Pancreas (tissue), 10 donors: ENCODE results near the gene S1PR5. TPM values are rescaled to one million over a fixed set of nuclear protein-coding genes. Genes with fewer than 3 reads are reported as not detected.

Experiments used
- ATAC-seq, 4 donors: fragments of 200-7000 bp; cut with Tn5 transposase; one replicate each; pipeline versions ENCODE4 v1.8.0 to v1.9.1; 2020; ENCODE audit warnings: mild to moderate bottlenecking in 4 of 4, moderate library complexity in 4 of 4
- DNase-seq, 6 donors: peaks; one replicate each; pipeline ENCODE4 v3.0.0-alpha.2; 2020
- FAIRE-seq: peaks from 2 replicates; lab custom pipeline; 2012; peaks lifted over from hg19 to GRCh38; lab: Jason Lieb, UNC
- H3K27ac ChIP-seq, 4 donors: fragments of 200-600 bp; sonication (generic); 1 replicate in 3 of 4; 2 replicates in 1 of 4; pipeline versions ENCODE4 v1.5.0 to v1.8.0; 2020
- H3K27me3 ChIP-seq, 4 donors: fragments of 200-600 bp; one replicate each; pipeline ENCODE4 v1.8.0; 2021
- H3K36me3 ChIP-seq, 3 donors: fragments of 200-600 bp; sonication (generic) in 1 of 3; one replicate each; pipeline versions ENCODE4 v1.5.0 to v1.8.0; 2020 to 2021
- H3K4me1 ChIP-seq, 3 donors: fragments of 200-600 bp; one replicate each; pipeline ENCODE4 v1.8.0; 2021
- H3K4me3 ChIP-seq, 4 donors: fragments of 200-600 bp; sonication (generic) in 2 of 4; one replicate each; pipeline versions ENCODE4 v1.5.0 to v1.8.0; 2020 to 2021
- H3K9me3 ChIP-seq, 4 donors: fragments of 200-600 bp; one replicate each; pipeline ENCODE4 v1.8.0; 2021
- CTCF ChIP-seq, 4 donors: fragments of 200-600 bp; sonication (generic) in 3 of 4; IDR thresholded peaks; one replicate each; pipeline versions ENCODE4 v1.5.0 to v1.8.0; 2021; ENCODE audit warnings: antibody characterized with exemption in 4 of 4
- WGBS, 2 donors: extraction: QIAGEN DNeasy Blood & Tissue Kit; methylation state at CpG; one replicate each; pipeline ENCODE4 v1.1.7; 2013; 5-methylcytosine and 5-hydroxymethylcytosine counted together
- intact Hi-C, 3 donors: fragments of 100-400 bp; cut with DNase I; formaldehyde crosslinking; loops; one replicate each; pipeline versions ENCODE4 v1.11.1 to v1.14.2; 2022
- polyA plus RNA-seq, 2 donors: library from polyadenylated mRNA; stranded (reverse); fragments of 200-250 nt; gene quantifications; one replicate each; pipeline ENCODE4 v1.2.3, GENCODE V29; 2013
- total RNA-seq, 6 donors: library from RNA; stranded (reverse); fragmentation: NEBNext Ultra II Directional in 4 of 6; extraction: Animal tissue kit (Norgen Biotek cat#: 25700) in 4 of 6; gene quantifications; one replicate each; pipeline versions ENCODE4 v1.2.1 to v1.2.4, GENCODE V29; 2021 to 2023
- donor health status: healthy with polysubstance abuse.
- donor health status: DM: no; HTN: no; CAD: no; lungs with moderate emphysema.
- donor health status: DM: no; HTN: no; CAD: no.
- donor health status: control.
- donor health status: control.
- donor health status: Bipolar disorder and iron deficiency.
- donor health status: DM: yes; HTN: yes; CAD: no.
- donor health status: DM: no; HTN: no; CAD: no.
- donor health status: DM: no; HTN: no; CAD: no.
- donor health status: DM: yes; HTN: yes; CAD: no.

Gene S1PR5
- total and polyA plus RNA-seq, 8 donors: 0.21 to 1.3 (median 0.53) TPM

GRCh38 chr19:10546817-10547216 lies 29.6 kb upstream of the S1PR5 start:
- no peak for TF ChIP-seq CTCF (IDR thresholded peaks at IDR 0.05)
- WGBS, 2 donors: 88 to 92% methylated on average over 17 of the region's 17 CpGs
- peaks cover 0 to 12% (median 0%) of the 10 kb centered on the region in 3 donors for H3K4me1 ChIP-seq
- no peaks in the 10 kb centered on the region for H3K9me3 ChIP-seq
- FAIRE-seq: no peak
- no peak overlapping the region for H3K4me3 ChIP-seq
- intact Hi-C loops: no loop called here
- no peaks in the 10 kb centered on the region for H3K27me3 ChIP-seq
- H3K27ac ChIP-seq: no peak overlapping the region
- ATAC-seq: no peak
- DNase-seq: peak in 1 of 6 donors; percentile 71
- peaks cover 0 to 19% (median under 1%) of the 10 kb centered on the region in 3 donors for H3K36me3 ChIP-seq

- TF ChIP-seq CTCF (IDR thresholded peaks at IDR 0.05): no peak
- peak in 1 of 4 donors; percentile 0 for ATAC-seq
- H3K9me3 ChIP-seq: no peaks in the 10 kb centered on the region
- peak in 2 of 6 donors; percentile 51 to 80 for DNase-seq
- no peak for FAIRE-seq
- H3K27me3 ChIP-seq: no peaks in the 10 kb centered on the region
- H3K4me3 ChIP-seq: peak overlapping the region; percentile 86 to 99 (median 96)
- peak overlapping the region in 3 of 4 donors; percentile 3 to 82 (median 74) for H3K27ac ChIP-seq
- intact Hi-C loops: no loop called here
- WGBS, 2 donors: 19 to 28% methylated on average over 23 of the region's 23 CpGs
- peaks cover 0 to 12% (median 0%) of the 10 kb centered on the region in 3 donors for H3K36me3 ChIP-seq
- H3K4me1 ChIP-seq: peaks cover 0 to 12% (median 0%) of the 10 kb centered on the region in 3 donors
Observed at GRCh38 chr19:10544753-10545251, 27.6 kb upstream of the S1PR5 start.

GRCh38 chr19:10544242-10544752 lies 27.1 kb upstream of the S1PR5 start:
- peaks cover 0 to 12% (median 0%) of the 10 kb centered on the region in 3 donors for H3K4me1 ChIP-seq
- peak overlapping the region; percentile 86 to 99 (median 96) for H3K4me3 ChIP-seq
- intact Hi-C loops: no loop called here
- WGBS, 2 donors: 10 to 18% methylated on average over 22 of the region's 22 CpGs
- ATAC-seq (peak; percentile 23 to 56 (median 34)), FAIRE-seq (no peak), DNase-seq (peak; percentile 63 to 87 (median 76))
- no peaks in the 10 kb centered on the region for H3K27me3 ChIP-seq
- H3K27ac ChIP-seq: peak overlapping the region; percentile 74 to 86 (median 83)
- no peaks in the 10 kb centered on the region for H3K9me3 ChIP-seq
- no peak for TF ChIP-seq CTCF (IDR thresholded peaks at IDR 0.05)
- peaks cover 0 to 8% (median 0%) of the 10 kb centered on the region in 3 donors for H3K36me3 ChIP-seq

GRCh38 chr19:10543420-10544241 lies 26.4 kb upstream of the S1PR5 start, which contains the start of gene ATG4D:
Gene ATG4D, plus strand, starts transcription at chr19:10543904. Its CDS starts 187 bp downstream, at chr19:10544091.
- intact Hi-C loops: no loop called here
- FAIRE-seq (no peak), ATAC-seq (peak; percentile 86 to 93 (median 90)), DNase-seq (peak; percentile 94 to 99 (median 96))
- WGBS, 2 donors: 1% methylated on average over 25 to 79 of the region's 79 CpGs
- H3K36me3 ChIP-seq: peaks cover 0 to 8% (median 0%) of the 10 kb centered on the region in 3 donors
- peak within 1 kb of the TSS; percentile 74 to 86 (median 83) for H3K27ac ChIP-seq
- no peaks in the 10 kb centered on the region for H3K27me3 ChIP-seq
- H3K4me3 ChIP-seq: peak within 1 kb of the TSS; percentile 86 to 99 (median 96)
- no peak for TF ChIP-seq CTCF (IDR thresholded peaks at IDR 0.05)
- peaks cover 0 to 12% (median 0%) of the 10 kb centered on the region in 3 donors for H3K4me1 ChIP-seq
- H3K9me3 ChIP-seq: no peaks in the 10 kb centered on the region
